Transverse colon (tissue), 4 donors: ENCODE results near the gene C2orf42. TPM values are rescaled to one million over a fixed set of nuclear protein-coding genes. Genes with fewer than 3 reads are reported as not detected.
"Not testable (repeated sequence)": the region's sequence is repeated elsewhere in the genome, so short reads cannot be mapped to it uniquely, and the experiment has no call there.

ENCODE experiments used
- DNase-seq: peaks from one replicate; pipeline ENCODE4 v3.0.0-alpha.2; 2019
- H3K27ac ChIP-seq, 4 donors: fragments of 200-600 bp; sonication (generic); 2 replicates each; pipeline ENCODE4 v1.5.1; 2016 to 2018; ENCODE audit warnings: inconsistent platforms in 4 of 4
- H3K27me3 ChIP-seq: fragments of 200-600 bp; sonication (generic); 2 replicates; pipeline ENCODE4 v1.5.1; 2017; ENCODE audit warnings: inconsistent platforms
- H3K36me3 ChIP-seq, 4 donors: fragments of 200-600 bp; sonication (generic); 2 replicates each; pipeline ENCODE4 v1.5.1; 2017 to 2019; ENCODE audit warnings: inconsistent platforms in 4 of 4
- H3K4me1 ChIP-seq, 4 donors: fragments of 200-600 bp; sonication (generic); 2 replicates each; pipeline ENCODE4 v1.5.1; 2017 to 2020; ENCODE audit warnings: inconsistent platforms in 4 of 4
- H3K4me3 ChIP-seq, 4 donors: fragments of 200-600 bp; sonication (generic); 1 replicate in 1 of 4; 2 replicates in 3 of 4; pipeline versions ENCODE4 v1.5.1 to v1.6.1; 2017 to 2019; ENCODE audit warnings: inconsistent platforms in 4 of 4
- H3K9me3 ChIP-seq, 2 donors: fragments of 200-600 bp; sonication (generic); 2 replicates each; pipeline ENCODE4 v1.5.1; 2017 to 2019; ENCODE audit warnings: inconsistent platforms in 2 of 2
- EP300 ChIP-seq: sonication (generic); formaldehyde crosslinking; IDR thresholded peaks from one replicate; pipeline ENCODE4 v1.6.1; 2017; ENCODE audit warnings: antibody characterized with exemption, low read depth
- POLR2A ChIP-seq: fragments of 450-650 bp; IDR thresholded peaks from one replicate; pipeline ENCODE4 v1.6.1; 2016; ENCODE audit warnings: antibody characterized with exemption, mild to moderate bottlenecking, moderate library complexity
- POLR2AphosphoS5 ChIP-seq, 3 donors: sonication (generic); formaldehyde crosslinking; IDR thresholded peaks; one replicate each; pipeline ENCODE4 v1.6.1; 2016; ENCODE audit warnings: antibody characterized with exemption in 3 of 3
- WGBS, 2 donors: methylation state at CpG; one replicate each; pipeline ENCODE4 v1.1.5; 2018; ENCODE audit warnings: low coverage in 1 of 2; 5-methylcytosine and 5-hydroxymethylcytosine counted together
- in situ Hi-C, 4 donors: fragments of 200-750 bp; cut with MboI; loops; one replicate each; pipeline versions ENCODE4 v1.15.0 to v1.15.1; 2017; ENCODE audit warnings: low sequenced_read_pairs in 3 of 4, low pct_ligation_motif_present in 1 of 4, low pct_unique_long_range_greater_than_20kb in 1 of 4
- intact Hi-C: fragments of 100-400 bp; cut with DNase I; formaldehyde crosslinking; loops from one replicate; pipeline ENCODE4 v1.15.1; 2023; ENCODE audit warnings: low total_unique reads
- total RNA-seq, 4 donors: library from RNA; depleted of rRNA; stranded (reverse); fragments of >200 nt; gene quantifications; one replicate each; pipeline ENCODE4 v1.1.0, GENCODE V29; 2016
- TF ChIP-seq, protein P1 (sequence below), 5 experiments: fragments of 200-600 bp in 3 of 5; fragments of 450-650 bp in 2 of 5; sonication (generic) in 3 of 5; IDR thresholded peaks; 1 replicate in 2 of 5; 2 replicates in 3 of 5; pipeline ENCODE4 v1.5.1; 2016 to 2017; ENCODE audit warnings: antibody characterized with exemption in 5 of 5, inconsistent platforms in 3 of 5, mild to moderate bottlenecking in 2 of 5, moderate library complexity in 1 of 5

Gene C2orf42
- total RNA-seq, 4 donors from 2014 or later, result 2.2 to 14.0 (median 11.1) TPM

GRCh38 chr2:70111752-70112591 lies 78.8 kb downstream of the C2orf42 start:
- DNase-seq, result no peak
- TF ChIP-seq POLR2A, result no peak
- TF ChIP-seq POLR2AphosphoS5 (IDR thresholded peaks at IDR 0.05), result no peak
- no peak for TF ChIP-seq EP300
- TF ChIP-seq, protein P1, sequence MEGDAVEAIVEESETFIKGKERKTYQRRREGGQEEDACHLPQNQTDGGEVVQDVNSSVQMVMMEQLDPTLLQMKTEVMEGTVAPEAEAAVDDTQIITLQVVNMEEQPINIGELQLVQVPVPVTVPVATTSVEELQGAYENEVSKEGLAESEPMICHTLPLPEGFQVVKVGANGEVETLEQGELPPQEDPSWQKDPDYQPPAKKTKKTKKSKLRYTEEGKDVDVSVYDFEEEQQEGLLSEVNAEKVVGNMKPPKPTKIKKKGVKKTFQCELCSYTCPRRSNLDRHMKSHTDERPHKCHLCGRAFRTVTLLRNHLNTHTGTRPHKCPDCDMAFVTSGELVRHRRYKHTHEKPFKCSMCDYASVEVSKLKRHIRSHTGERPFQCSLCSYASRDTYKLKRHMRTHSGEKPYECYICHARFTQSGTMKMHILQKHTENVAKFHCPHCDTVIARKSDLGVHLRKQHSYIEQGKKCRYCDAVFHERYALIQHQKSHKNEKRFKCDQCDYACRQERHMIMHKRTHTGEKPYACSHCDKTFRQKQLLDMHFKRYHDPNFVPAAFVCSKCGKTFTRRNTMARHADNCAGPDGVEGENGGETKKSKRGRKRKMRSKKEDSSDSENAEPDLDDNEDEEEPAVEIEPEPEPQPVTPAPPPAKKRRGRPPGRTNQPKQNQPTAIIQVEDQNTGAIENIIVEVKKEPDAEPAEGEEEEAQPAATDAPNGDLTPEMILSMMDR (IDR thresholded peaks at IDR 0.05), result no peak
- in situ Hi-C loops (no loop called here), intact Hi-C loops (no loop called here)
- H3K4me1 ChIP-seq, result peaks cover 11 to 35% (median 18%) of the 10 kb centered on the region in 4 donors
- H3K36me3 ChIP-seq, result no peaks in the 10 kb centered on the region
- H3K4me3 ChIP-seq, result no peak overlapping the region
- peak overlapping the region in 1 of 4 donors; percentile 26 for H3K27ac ChIP-seq
- WGBS, 2 donors, result 83 to 89% methylated on average over 5 to 7 of the region's 7 CpGs
- H3K9me3 ChIP-seq, result no peaks in the 10 kb centered on the region
- H3K27me3 ChIP-seq, result no peaks in the 10 kb centered on the region

DNA sequence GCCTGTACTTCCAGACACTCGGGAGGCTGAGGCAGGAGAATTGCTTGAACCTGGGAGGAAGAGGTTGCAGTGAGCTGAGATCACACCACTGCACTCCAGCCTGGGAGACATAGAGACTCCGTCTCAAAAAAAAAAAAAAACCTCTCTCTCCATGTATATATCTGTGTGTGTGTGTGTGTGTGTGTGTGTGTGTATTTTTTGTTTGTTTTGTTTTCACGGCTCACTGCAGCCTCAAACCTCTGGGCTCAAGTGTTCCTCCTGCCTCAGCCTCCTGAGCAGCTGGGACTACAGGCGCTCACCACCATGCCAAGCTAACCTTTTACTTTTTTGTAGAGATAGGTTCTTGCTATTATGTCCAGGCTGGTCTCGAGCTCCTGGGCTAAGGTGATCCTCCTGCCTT lies 80.4 kb downstream of the C2orf42 start:
- H3K4me3 ChIP-seq, H3K36me3 ChIP-seq, in situ Hi-C loops, H3K27ac ChIP-seq, DNase-seq, H3K9me3 ChIP-seq, H3K27me3 ChIP-seq, intact Hi-C loops: not testable (repeated sequence)
- WGBS, 2 donors, result 90% methylated on average over 5 of the region's 5 CpGs; no CpG with 5 or more reads in 1 of the 2 donors
- H3K4me1 ChIP-seq, result peaks cover 11 to 35% (median 18%) of the 10 kb centered on the region in 4 donors

- H3K4me3 ChIP-seq, H3K27ac ChIP-seq, H3K9me3 ChIP-seq, H3K36me3 ChIP-seq, H3K27me3 ChIP-seq, DNase-seq, intact Hi-C loops, in situ Hi-C loops: not testable (repeated sequence)
- H3K4me1 ChIP-seq, result peaks cover 11 to 29% (median 18%) of the 10 kb centered on the region in 4 donors
- WGBS, 2 donors, result 97 to 100% methylated on average over 5 to 8 of the region's 8 CpGs
Observed at GRCh38 chr2:70106138-70106537, 84.7 kb downstream of the C2orf42 start.

DNA sequence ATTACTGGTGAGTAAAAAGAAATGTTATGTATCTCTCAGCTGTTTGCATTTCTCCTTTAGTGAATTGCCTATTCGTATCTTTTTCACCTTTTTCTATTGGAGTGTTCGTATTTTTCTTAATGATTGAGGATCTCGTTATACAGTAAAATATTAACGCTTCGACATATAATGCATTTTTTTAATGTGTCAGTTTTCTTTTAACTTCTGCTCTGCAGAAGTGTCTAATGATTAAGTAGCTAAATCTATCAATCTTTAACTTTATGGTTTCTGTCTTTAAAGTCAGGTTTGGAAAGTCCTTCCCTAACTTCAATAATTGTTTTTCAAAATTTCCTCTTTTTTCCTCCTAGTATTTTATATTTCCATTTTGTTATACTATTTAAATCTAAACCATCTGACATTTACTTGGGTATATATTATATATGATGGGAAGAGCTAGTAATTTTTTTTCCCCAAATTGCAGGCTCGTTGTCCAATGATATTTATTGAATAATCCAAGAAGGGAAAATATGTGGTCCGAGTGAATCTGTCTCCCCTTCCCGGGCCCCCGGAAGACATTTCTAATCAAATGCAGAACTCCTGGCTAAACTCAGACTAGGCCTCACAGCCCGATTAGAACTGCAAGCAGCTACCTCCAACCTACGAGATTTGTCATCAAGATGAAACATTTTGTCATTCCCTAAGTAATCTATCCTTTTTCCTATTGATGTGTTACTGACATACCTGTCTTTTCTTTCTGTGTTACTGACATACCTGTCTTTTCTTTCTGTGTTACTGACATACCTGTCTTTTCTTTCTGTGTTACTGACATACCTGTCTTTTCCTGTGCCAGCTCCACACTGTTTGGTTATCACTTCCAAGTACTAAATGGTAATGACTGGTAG lies 86.3 kb downstream of the C2orf42 start:
- 60 to 68% methylated on average over 11 of the region's 11 CpGs for WGBS, 2 donors
- intact Hi-C loops (no loop called here), in situ Hi-C loops (no loop called here)
- Histone ChIP-seq H3K36me3 (no peaks in the 10 kb centered on the region), H3K4me1 (peaks cover 11 to 22% (median 14%) of the 10 kb centered on the region in 4 donors), H3K4me3 (no peak overlapping the region), H3K27me3 (no peaks in the 10 kb centered on the region), H3K9me3 (no peaks in the 10 kb centered on the region), H3K27ac (peak overlapping the region; percentile 28 to 58 (median 48))
- TF ChIP-seq POLR2AphosphoS5 (IDR thresholded peaks at IDR 0.05) (no peak), POLR2A (no peak), EP300 (no peak)
- DNase-seq, result peak; percentile 55

DNA sequence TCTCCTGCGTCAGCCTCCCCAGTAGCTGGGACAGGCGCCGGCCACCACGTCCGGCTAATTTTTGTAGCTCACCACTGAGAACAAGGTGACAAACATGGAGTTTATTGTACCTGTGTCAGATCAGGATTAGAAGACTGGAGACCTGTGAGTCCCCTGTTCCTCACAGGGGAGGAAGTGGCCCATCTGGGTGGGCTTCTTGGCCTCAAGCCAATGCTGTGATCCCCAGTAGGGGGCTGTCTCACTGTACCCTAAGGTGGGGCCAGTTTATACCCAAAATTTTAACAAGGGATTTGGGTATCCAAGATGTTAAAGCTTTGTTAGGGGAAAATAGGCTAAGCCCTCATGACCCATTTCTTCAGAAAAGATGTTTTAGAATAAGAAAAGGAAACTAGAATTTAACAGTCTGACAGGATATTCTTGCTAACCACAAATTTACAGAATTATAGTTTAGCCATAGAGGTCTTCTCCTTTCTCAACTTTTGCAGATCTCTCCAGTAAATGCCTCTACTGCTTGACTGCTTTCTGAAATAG lies 87.2 kb downstream of the C2orf42 start:
- no peaks in the 10 kb centered on the region for H3K9me3 ChIP-seq
- no peak for DNase-seq
- H3K36me3 ChIP-seq, result no peaks in the 10 kb centered on the region
- H3K4me3 ChIP-seq, result no peak overlapping the region
- in situ Hi-C loops (no loop called here), intact Hi-C loops (no loop called here)
- H3K4me1 ChIP-seq, result peaks cover 6 to 14% (median 8%) of the 10 kb centered on the region in 4 donors
- H3K27ac ChIP-seq, result peak overlapping the region; percentile 28 to 58 (median 48)
- TF ChIP-seq EP300 (no peak), POLR2A (no peak), POLR2AphosphoS5 (IDR thresholded peaks at IDR 0.05) (no peak)
- TF ChIP-seq, protein P1 (IDR thresholded peaks at IDR 0.05), result no peak
- H3K27me3 ChIP-seq, result no peaks in the 10 kb centered on the region
- 61% methylated on average over 5 of the region's 5 CpGs; no CpG with 5 or more reads in 1 of the 2 donors for WGBS, 2 donors

DNA sequence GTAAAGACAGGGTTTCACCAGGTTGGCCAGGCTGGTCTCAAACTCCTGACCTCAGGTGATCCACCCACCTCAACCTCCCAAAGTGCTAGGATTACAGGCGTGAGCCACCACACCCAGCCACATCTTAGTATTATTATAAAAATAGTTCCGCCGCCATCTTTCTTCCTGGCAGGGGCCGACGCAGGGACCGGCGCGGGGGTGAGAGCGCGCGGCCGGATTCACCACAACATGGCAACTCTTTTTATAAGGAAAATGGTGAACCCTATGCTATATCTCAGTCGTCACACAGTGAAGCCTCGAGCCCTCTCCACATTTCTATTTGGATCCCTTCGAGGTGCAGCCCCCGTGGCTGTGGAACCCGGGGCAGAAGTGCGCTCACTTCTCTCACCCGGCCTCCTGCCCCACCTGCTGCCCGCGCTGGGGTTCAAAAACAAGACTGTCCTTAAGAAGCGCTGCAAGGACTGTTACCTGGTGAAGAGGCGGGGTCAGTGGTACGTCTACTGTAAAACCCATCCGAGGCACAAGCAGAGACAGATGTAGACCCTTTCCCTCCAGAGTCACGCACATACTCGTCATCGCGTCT lies 88.4 kb downstream of the C2orf42 start:
- H3K36me3 ChIP-seq, H3K4me1 ChIP-seq, H3K4me3 ChIP-seq, H3K27me3 ChIP-seq, in situ Hi-C loops, H3K9me3 ChIP-seq, DNase-seq, intact Hi-C loops, H3K27ac ChIP-seq: not testable (repeated sequence)
- 97% methylated on average over 13 to 29 of the region's 29 CpGs for WGBS, 2 donors

DNA sequence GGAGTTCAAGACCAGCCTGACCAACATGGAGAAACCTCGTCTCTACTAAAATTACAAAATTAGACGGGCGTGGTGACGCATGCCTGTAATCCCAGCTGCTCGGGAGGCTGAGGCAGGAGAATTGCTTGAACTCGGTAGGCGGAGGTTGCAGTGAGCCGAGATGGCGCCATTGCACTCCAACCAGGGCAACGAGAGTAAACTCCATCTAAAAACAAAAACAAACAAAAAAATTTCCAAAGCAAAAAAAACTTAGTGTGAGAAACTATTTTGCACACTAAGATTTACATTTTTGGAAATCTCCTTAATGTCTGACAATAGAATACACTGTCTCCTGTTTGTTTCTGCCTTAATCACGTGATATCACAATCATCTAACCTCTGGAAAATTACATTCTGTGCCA lies 89.1 kb downstream of the C2orf42 start:
- intact Hi-C loops, DNase-seq, H3K36me3 ChIP-seq, H3K9me3 ChIP-seq, H3K4me3 ChIP-seq, H3K27ac ChIP-seq, H3K27me3 ChIP-seq, H3K4me1 ChIP-seq, in situ Hi-C loops: not testable (repeated sequence)
- WGBS, 2 donors, result 86 to 87% methylated on average over 11 of the region's 11 CpGs
